ENCODE measurements around the gene GLYATL1B.
A peak's percentile ranks its signal among the peaks of the same experiment; 100 is the strongest.
"Not testable (repeated sequence)": the region's sequence is repeated elsewhere in the genome, so short reads cannot be mapped to it uniquely, and the experiment has no call there.

The GLYATL1B gene

DNA sequence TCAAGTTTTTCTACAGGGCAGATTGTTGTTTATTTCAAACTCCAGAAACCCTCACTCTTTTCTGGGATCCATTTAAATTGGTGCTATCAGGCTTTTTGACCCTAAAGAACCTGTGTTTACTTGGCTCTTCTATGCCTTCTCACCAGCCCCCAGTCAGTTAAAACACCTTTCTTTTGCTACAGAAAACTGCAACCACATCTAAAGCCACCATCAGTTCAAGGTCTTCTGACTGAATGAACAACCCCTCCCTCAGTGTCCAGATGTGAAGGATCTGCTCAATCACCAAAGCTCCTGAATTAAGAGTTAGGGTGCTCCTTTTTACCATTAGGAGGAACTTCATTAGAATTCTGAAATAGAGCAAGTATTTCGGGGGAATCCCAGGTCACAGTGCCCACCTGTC is 7.0 kb upstream of the GLYATL1B start:
- H3K9me3 Mint-ChIP-seq = no peaks in the 10 kb centered on the region
- H3K27ac Mint-ChIP-seq = no peak overlapping the region
- H3K36me3 Mint-ChIP-seq (ENCODE audit: low read depth) = no peaks in the 10 kb centered on the region
- H3K4me3 Mint-ChIP-seq = no peak overlapping the region
- H3K4me1 Mint-ChIP-seq (ENCODE audit: low read depth) = peaks cover 24% of the 10 kb centered on the region
- peaks cover 29% of the 10 kb centered on the region for H3K27me3 Mint-ChIP-seq

DNA sequence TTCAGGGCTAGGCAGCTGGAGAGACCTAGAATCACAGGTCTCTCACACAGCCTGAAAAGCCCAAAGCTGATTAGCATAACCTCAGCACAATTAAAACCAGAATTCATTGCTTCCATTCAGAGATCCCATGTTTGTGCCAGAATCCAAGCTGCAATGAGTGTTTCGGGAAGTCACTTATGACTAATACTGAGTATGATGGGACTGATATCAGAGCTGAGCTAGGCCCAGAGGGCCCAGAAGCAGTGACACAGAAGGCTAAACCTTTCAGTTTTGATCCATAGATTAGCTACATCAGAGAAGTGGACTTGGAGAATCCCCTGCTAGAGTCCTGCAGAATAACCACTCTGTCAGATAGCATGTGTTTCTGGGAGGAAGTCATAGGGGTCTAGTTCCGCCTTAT is 5.7 kb upstream of the GLYATL1B start:
- Mint-ChIP-seq H3K4me1 (ENCODE audit: low read depth) (peaks cover 24% of the 10 kb centered on the region), H3K27me3 (peaks cover 17% of the 10 kb centered on the region)
- not testable (repeated sequence) for H3K4me3 Mint-ChIP-seq; H3K27ac Mint-ChIP-seq; H3K36me3 Mint-ChIP-seq (ENCODE audit: low read depth); H3K9me3 Mint-ChIP-seq

DNA sequence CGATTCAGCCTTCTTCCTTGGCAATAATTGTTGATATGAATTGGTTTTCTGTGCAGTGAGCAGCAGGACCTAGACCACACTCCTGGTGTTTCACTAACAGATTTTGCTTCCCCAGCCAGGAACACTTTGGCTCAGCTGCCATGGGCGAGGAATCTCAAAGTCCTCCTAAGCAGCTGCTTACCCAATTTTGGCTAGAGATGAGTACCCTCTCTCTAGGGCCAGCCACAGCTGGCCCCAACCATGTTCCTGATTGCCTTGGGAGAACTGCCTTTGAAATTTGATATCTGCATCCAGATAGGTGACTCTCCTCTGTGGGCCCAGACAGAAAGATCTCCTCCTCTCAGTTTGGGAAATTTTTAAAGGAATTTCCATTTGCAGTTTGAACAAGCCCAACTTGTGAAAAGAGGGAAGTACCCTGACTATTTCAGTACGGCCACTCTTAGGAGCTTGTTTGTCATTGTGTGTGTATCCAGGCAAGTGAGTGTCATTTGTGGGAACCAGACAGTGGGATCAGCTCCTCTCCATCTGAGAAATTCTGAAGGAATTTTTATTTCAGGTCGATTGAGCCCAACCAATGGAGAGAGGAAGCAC is 4.6 kb upstream of the GLYATL1B start:
- Mint-ChIP-seq H3K4me1 (ENCODE audit: low read depth) (peaks cover 24% of the 10 kb centered on the region), H3K27me3 (peaks cover 13% of the 10 kb centered on the region)
- H3K27ac Mint-ChIP-seq; H3K4me3 Mint-ChIP-seq; H3K36me3 Mint-ChIP-seq (ENCODE audit: low read depth); H3K9me3 Mint-ChIP-seq: not testable (repeated sequence)

DNA sequence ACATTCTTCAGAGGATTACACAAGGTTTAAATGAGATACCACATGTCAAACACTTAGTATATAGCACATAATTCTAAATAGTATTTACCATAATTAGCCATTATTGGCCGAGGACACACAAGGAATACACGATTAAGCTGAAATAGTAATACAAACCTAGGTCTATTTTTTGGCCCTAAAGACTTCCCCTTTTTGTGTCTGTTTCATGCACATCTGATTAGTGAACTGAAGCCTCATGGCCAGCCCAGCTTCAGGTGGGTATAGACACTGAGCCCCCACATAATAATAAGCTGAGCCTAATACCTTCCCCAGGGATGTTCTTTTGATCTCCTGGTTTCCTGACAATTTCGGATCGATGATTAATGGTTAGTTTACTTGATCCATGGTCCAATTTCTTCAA is 2.1 kb downstream of the GLYATL1B start:
- H3K36me3 Mint-ChIP-seq (ENCODE audit: low read depth) = no peaks in the 10 kb centered on the region
- peaks cover 17% of the 10 kb centered on the region for H3K27me3 Mint-ChIP-seq
- no peaks in the 10 kb centered on the region for H3K4me1 Mint-ChIP-seq (ENCODE audit: low read depth)
- H3K4me3 Mint-ChIP-seq = no peak overlapping the region
- H3K27ac Mint-ChIP-seq = no peak overlapping the region
- H3K9me3 Mint-ChIP-seq = no peaks in the 10 kb centered on the region

DNA sequence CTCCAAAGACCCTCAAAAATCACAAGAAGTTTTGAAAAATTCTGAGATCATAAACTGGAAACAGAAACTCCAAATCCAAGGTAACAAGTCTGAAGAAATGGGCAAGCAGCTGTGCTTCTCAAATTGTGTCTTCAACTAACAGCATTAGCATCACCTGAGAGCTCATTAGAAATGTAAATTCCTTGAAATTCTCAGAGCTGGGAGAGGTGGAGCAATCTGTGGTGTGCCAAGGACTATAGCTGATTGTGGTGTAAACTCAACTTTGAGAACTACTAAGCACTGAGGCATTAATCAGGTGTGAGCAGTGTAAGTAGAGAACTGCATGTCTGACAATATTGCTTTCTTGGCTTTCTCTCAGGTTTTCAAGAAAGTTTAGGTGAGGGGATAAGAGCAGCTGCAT is 7.5 kb downstream of the GLYATL1B start:
- peaks cover 10% of the 10 kb centered on the region for H3K4me1 Mint-ChIP-seq (ENCODE audit: low read depth)
- not testable (repeated sequence) for H3K27ac Mint-ChIP-seq; H3K9me3 Mint-ChIP-seq; H3K4me3 Mint-ChIP-seq; H3K36me3 Mint-ChIP-seq (ENCODE audit: low read depth)
- H3K27me3 Mint-ChIP-seq = peaks cover 20% of the 10 kb centered on the region

DNA sequence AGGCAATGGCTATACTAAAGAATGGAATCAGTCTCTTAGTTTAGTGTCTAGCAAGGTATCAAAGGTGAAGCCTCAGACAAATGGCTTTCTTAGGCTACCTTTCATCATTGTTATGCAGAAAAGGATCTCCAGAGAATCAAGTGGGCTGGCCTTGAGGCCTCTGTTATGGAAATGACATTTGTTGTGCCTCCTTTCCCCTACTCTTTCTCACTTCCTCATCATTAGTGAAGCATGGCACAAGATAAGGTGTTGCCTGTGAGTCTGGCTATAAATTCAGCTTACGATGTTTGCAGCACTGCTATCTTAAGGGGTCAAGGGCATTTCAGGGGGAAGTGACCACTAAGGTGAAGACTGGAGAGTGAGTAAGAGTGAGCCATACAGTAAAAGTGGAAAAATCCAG is 9.1 kb downstream of the GLYATL1B start:
- H3K4me1 Mint-ChIP-seq (ENCODE audit: low read depth) = peaks cover 10% of the 10 kb centered on the region
- not testable (repeated sequence) for H3K27ac Mint-ChIP-seq; H3K4me3 Mint-ChIP-seq; H3K36me3 Mint-ChIP-seq (ENCODE audit: low read depth); H3K9me3 Mint-ChIP-seq
- H3K27me3 Mint-ChIP-seq = peaks cover 23% of the 10 kb centered on the region

DNA sequence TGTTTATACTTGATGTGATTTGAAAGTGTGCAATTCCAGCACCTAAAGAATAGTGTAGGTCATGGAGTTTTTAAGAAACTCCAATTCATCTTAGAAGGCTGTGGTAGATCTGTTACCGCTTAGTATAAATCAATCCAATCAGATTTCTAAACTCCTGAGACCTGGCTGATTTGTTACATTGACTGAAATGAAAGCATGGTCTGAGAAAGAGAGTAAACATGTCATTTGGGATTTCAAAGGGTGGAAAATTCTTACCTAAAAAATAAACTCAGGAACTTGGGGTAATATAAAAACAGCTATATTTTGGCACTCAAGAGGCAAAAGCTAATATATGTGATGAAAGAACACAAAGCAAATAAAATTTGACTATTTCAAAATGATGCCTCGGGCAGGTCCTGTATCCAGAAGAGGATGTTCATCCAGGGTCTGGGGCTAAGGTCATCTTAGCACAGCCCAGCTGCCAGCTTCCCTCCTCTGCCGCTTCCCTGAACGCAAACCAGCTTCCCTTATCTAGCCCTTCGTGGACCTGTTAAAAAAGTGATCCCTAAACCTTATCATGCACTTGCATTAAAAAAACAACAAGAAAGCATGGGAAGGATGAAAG is 10.0 kb downstream of the GLYATL1B start:
- not testable (repeated sequence) for H3K9me3 Mint-ChIP-seq; H3K27ac Mint-ChIP-seq; H3K4me3 Mint-ChIP-seq; H3K36me3 Mint-ChIP-seq (ENCODE audit: low read depth)
- peaks cover 30% of the 10 kb centered on the region for H3K27me3 Mint-ChIP-seq
- H3K4me1 Mint-ChIP-seq (ENCODE audit: low read depth) = peaks cover 13% of the 10 kb centered on the region

DNA sequence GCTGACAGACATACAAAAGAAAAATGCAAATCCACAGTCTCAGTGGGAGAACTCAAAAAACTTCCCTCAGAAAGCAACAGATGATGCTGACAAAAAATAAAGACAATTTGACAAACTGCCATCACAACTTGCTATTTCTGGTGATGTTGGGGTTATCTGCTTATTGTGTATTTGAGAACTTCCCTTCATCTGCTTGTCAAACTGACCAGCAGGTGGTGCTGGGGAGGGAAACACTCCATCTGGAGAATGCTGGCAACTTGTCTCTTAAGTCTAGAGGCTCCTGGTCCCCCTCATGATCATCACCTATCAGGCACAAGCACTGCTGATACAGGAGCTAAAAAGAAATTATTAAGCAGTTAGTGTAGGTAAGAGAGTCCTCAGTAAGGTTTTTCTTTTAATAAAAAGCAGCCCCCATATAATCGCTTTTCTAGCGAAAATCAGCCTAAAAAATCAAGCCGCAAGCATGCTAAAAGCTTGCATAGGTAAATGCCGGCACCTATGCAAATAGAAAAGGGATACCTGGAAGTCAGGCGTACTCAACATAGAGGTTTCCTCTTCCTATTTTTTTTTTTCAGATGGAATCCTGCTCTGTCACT is 11.1 kb downstream of the GLYATL1B start:
- no peaks in the 10 kb centered on the region for H3K36me3 Mint-ChIP-seq (ENCODE audit: low read depth)
- H3K4me3 Mint-ChIP-seq = no peak overlapping the region
- H3K27ac Mint-ChIP-seq = peak overlapping the region; percentile 3
- H3K27me3 Mint-ChIP-seq = peaks cover 33% of the 10 kb centered on the region
- no peaks in the 10 kb centered on the region for H3K9me3 Mint-ChIP-seq
- H3K4me1 Mint-ChIP-seq (ENCODE audit: low read depth) = peaks cover 23% of the 10 kb centered on the region

DNA sequence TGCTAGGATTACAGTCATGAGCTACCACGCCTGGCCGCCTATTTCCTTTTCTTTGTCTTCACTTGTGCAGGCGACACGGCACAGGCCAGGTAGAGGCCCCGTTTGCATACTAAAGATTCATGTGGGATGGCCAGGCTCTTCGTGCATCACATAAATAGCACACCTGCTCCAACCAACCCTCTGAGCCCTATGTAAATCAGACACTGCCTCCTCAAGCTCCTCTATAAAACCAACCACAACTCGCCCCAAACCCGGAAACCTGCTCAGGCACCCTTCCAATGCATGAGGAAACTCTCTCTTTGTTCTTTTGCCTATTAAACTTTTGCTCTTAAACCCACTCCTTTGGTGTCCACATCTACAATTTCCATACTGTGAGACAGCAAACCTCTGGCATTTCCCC is 11.8 kb downstream of the GLYATL1B start:
- not testable (repeated sequence) for H3K27ac Mint-ChIP-seq; H3K36me3 Mint-ChIP-seq (ENCODE audit: low read depth); H3K9me3 Mint-ChIP-seq; H3K4me3 Mint-ChIP-seq
- H3K4me1 Mint-ChIP-seq (ENCODE audit: low read depth) = peaks cover 30% of the 10 kb centered on the region
- peaks cover 28% of the 10 kb centered on the region for H3K27me3 Mint-ChIP-seq

DNA sequence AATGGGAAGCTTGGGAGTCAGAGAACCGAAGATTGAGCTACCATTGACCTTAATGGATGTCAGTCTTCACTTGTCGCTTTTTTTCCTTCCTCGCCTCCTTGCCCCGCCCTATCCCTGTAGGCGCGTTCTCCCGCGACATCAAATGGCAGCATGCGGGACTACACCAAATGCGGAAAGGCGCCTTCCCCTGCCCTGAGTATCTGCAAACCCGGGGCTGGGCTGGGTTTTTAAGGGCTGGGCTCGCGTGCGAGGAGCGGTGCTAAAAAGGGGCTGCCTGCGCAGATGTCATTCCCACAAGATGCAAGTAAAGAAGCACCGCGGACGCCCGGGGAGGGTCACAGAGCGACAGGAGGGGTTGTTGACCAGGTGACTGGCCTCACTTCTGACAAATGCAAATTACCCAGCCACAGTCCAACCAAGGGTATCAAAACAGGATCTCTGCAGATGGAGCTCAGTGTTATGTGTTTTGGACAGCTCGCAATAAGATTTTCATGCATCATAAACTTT is 16.2 kb downstream of the GLYATL1B start:
- peak overlapping the region; percentile 56 for H3K27ac Mint-ChIP-seq
- H3K4me1 Mint-ChIP-seq (ENCODE audit: low read depth) = peaks cover 49% of the 10 kb centered on the region
- no peaks in the 10 kb centered on the region for H3K9me3 Mint-ChIP-seq
- peaks cover 50% of the 10 kb centered on the region for H3K27me3 Mint-ChIP-seq
- peak overlapping the region; percentile 75 for H3K4me3 Mint-ChIP-seq
- no peaks in the 10 kb centered on the region for H3K36me3 Mint-ChIP-seq (ENCODE audit: low read depth)

DNA sequence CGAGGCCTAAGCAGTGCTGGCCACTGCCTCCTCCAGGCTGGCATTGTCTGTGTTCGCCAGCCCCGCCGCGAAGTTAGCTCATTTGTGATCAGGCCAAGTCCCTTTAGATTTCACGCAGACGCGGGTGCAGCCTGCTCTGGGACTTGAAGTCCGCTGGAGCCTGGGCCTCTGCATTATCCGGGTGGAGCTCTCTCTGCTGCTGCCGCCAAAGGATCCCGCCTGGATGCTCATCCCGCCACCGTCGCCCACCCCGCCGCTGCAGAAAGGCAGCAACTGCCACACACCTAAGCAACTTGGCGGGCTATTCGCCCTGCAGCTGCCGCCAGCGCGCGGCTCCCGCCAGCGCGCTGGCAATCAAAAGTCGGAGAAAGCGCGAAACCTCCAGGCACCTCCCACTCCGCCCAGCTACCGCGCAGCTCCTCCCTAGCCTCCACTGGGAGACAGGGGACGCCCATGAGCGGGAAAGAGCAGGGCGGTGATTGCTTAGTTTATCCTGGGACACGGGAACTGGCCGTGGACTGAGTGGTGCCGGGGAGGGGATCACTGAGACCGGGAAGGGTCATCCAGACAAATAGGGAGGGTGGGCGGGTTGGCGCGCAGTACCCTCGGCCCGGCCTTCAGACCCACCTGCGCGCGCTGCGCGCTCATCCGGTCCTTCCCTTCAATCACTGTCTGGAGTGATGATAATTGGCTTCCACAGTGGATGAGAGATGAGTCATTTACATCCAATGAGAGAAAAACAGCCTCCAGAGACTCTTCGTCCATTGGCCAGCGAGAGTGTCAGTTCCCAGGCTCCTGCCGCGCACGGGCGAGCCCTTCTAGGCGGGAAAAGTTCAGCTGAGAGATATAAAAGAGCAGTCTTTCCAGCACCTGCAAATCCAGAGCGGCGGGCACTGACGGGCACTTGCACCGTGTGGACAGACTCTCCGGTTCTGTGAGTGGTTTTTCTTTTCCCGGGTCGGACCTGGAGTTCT is 20.5 kb downstream of the GLYATL1B start, which contains the start of gene FAM111B:
FAM111B (plus strand) TSS at position 875 of the 974 bp plus-strand sequence. CDS start 2,389 bp downstream, outside the sequence.
- Mint-ChIP-seq H3K4me1 (ENCODE audit: low read depth) (peaks cover 64% of the 10 kb centered on the region), H3K36me3 (ENCODE audit: low read depth) (peaks cover 32% of the 10 kb centered on the region), H3K27me3 (peaks cover 34% of the 10 kb centered on the region), H3K9me3 (no peaks in the 10 kb centered on the region), H3K27ac (peak within 1 kb of the TSS; percentile 71), H3K4me3 (peak within 1 kb of the TSS; percentile 88)

DNA sequence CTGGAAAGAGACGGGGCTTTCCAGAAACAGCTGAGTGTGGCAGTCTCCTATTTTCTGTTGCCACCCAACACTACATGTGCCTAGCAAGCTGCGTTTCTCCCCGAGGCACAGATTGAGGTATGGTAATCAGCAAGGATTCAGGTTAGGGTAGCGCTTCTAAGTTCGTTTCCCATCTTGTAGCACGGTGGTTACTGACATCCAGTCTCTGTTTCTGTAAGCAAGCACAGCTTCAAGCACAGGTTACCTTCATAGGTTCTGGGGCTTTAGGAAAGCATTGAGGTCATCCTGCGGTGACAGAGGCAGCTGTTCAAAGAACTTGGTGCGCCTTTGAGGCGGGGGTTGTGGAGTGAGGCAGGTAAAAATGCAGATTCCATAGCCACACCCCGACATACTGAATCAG is 21.6 kb downstream of the GLYATL1B start:
- Mint-ChIP-seq H3K27me3 (peaks cover 33% of the 10 kb centered on the region), H3K4me1 (ENCODE audit: low read depth) (peaks cover 58% of the 10 kb centered on the region), H3K4me3 (peak overlapping the region; percentile 88), H3K36me3 (ENCODE audit: low read depth) (peaks cover 42% of the 10 kb centered on the region)
- H3K9me3 Mint-ChIP-seq, H3K27ac Mint-ChIP-seq: not testable (repeated sequence)

DNA sequence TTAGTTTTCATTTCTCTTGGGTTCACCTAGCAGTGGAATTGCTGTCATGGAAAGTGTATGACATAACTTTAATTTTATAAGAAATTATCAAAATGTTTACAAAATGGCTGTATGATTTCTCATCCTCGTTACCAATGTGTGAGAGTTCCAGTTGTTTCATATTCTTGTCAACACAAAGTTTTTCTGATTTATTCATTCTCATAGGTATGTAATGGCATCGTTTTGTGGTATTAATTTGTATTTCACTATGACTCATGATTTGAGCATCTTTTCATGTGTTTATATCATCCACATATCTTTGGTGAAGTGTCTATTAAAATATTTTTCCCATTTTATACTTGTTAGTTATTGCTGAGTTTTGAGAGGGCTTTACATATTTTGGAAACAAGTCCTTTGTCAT is 26.4 kb downstream of the GLYATL1B start:
- Mint-ChIP-seq H3K4me1 (ENCODE audit: low read depth) (peaks cover 26% of the 10 kb centered on the region), H3K36me3 (ENCODE audit: low read depth) (peaks cover 87% of the 10 kb centered on the region), H3K27me3 (peaks cover 5% of the 10 kb centered on the region), H3K27ac (no peak overlapping the region), H3K9me3 (peaks cover 4% of the 10 kb centered on the region), H3K4me3 (no peak overlapping the region)

DNA sequence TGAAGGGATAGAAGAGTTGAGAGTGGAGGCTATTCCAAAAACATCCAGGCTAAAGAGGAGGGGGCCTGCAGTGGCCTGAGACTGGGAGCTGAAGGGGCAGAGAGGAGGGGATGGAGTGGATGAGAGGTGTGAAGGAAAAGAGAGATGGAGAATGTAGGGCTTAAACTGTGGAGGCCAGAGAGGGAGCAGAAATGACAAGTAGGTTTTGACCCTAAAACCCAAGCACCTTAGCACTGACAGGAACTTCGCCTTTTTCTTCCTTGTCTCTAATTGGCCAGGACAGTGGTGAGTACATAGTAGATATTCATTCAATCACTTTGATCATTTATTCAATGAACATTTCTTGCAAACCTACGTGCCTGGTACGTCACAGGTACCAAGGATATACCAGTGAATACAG is 28.2 kb downstream of the GLYATL1B start:
- Mint-ChIP-seq H3K36me3 (ENCODE audit: low read depth) (peaks cover 95% of the 10 kb centered on the region), H3K27ac (no peak overlapping the region), H3K9me3 (peaks cover 14% of the 10 kb centered on the region), H3K4me3 (no peak overlapping the region), H3K4me1 (ENCODE audit: low read depth) (peaks cover 8% of the 10 kb centered on the region), H3K27me3 (no peaks in the 10 kb centered on the region)

DNA sequence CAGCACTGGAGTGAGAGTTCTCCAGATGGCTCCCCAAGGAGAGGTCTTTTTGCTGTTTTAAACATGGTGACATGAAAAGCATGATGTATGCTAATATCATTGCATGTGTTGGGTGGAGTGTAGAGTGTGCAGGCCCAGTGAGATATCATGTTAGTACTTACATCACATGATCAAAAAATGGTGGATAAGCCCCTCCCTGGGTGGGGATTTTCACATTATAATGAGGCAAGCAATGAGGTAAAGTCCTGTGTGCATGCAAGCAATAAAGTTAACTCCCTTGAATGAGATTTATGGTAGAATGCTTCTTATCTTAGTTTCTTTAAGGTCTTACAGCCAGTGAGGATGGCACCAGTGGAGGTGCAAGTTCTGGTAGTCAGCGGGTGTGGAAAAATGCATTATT is 29.4 kb downstream of the GLYATL1B start:
- Mint-ChIP-seq H3K27me3 (no peaks in the 10 kb centered on the region), H3K9me3 (peaks cover 14% of the 10 kb centered on the region), H3K36me3 (ENCODE audit: low read depth) (peaks cover 89% of the 10 kb centered on the region), H3K4me1 (ENCODE audit: low read depth) (peaks cover 5% of the 10 kb centered on the region), H3K4me3 (no peak overlapping the region), H3K27ac (no peak overlapping the region)
